NCI-H2081 treated with DMSO at 0.1 percent for 48 hours (cell line): ENCODE measurements around the gene SAMMSON.

Experiments used
- DNase-seq: peaks from one replicate; lab custom pipeline; 2025; lab: John Stamatoyannopoulos, UW

Gene SAMMSON

GRCh38 chr3:70090322-70090913 is 90.9 kb downstream of the SAMMSON start:
- no peak for DNase-seq

- no peak for DNase-seq
These were observed 94.7 kb downstream of the SAMMSON start for GRCh38 chr3:70094197-70094596.

- no peak for DNase-seq
These were observed 95.7 kb downstream of the SAMMSON start for GRCh38 chr3:70095260-70095659.

GRCh38 chr3:70096376-70097066 is 97.0 kb downstream of the SAMMSON start:
- no peak for DNase-seq

GRCh38 chr3:70097084-70097483 is 97.6 kb downstream of the SAMMSON start:
- DNase-seq: no peak

- no peak for DNase-seq
These were observed 108.5 kb downstream of the SAMMSON start for GRCh38 chr3:70108072-70108471.

GRCh38 chr3:70108546-70108945 is 109.0 kb downstream of the SAMMSON start:
- no peak for DNase-seq

GRCh38 chr3:70110066-70110465 is 110.5 kb downstream of the SAMMSON start:
- DNase-seq: no peak

- no peak for DNase-seq
These were observed 111.9 kb downstream of the SAMMSON start for GRCh38 chr3:70111411-70111810.

GRCh38 chr3:70112751-70113150 is 113.2 kb downstream of the SAMMSON start:
- DNase-seq: no peak

- DNase-seq: no peak
These were observed 114.9 kb downstream of the SAMMSON start for GRCh38 chr3:70114431-70114830.

- DNase-seq: no peak
These were observed 120.3 kb downstream of the SAMMSON start for GRCh38 chr3:70119879-70120278.
